Kidney (tissue), 14 donors: ENCODE measurements around the gene BTNL9. TPM values are rescaled to one million over a fixed set of nuclear protein-coding genes. Genes with fewer than 3 reads are reported as not detected.

ENCODE experiments used
- DNase-seq, 5 donors: peaks; one replicate each; pipeline ENCODE4 v3.0.0-alpha.2; 2013 to 2020
- FAIRE-seq: peaks from 2 replicates; lab custom pipeline; 2012; peaks lifted over from hg19 to GRCh38; lab: Jason Lieb, UNC
- H3K27ac ChIP-seq, 2 donors: one replicate each; pipeline ENCODE4 v1.7.0; 2013; ENCODE audit warnings: low read depth in 2 of 2, low read length in 2 of 2, inconsistent platforms in 1 of 2
- H3K27me3 ChIP-seq: one replicate; pipeline ENCODE4 v1.7.1; 2013; ENCODE audit warnings: low read length, inconsistent platforms; ENCODE audit not compliant: control insufficient read depth, insufficient read depth
- H3K36me3 ChIP-seq, 3 donors: one replicate each; pipeline versions ENCODE4 v1.7.0 to v1.7.1; 2013; ENCODE audit warnings: low read length in 3 of 3, control low read depth in 1 of 3, inconsistent platforms in 1 of 3; ENCODE audit not compliant: insufficient read depth in 3 of 3, control insufficient read depth in 2 of 3
- H3K4me1 ChIP-seq, 3 donors: one replicate each; pipeline versions ENCODE4 v1.7.0 to v1.7.1; 2013; ENCODE audit warnings: low read length in 3 of 3, inconsistent platforms in 1 of 3, low read depth in 1 of 3; ENCODE audit not compliant: control insufficient read depth in 2 of 3, insufficient read depth in 2 of 3
- H3K4me3 ChIP-seq, 3 donors: one replicate each; pipeline versions ENCODE4 v1.7.0 to v1.8.1; 2013; ENCODE audit warnings: low read length in 3 of 3, control low read depth in 1 of 3, inconsistent platforms in 1 of 3
- H3K9ac ChIP-seq, 3 donors: one replicate each; pipeline versions ENCODE4 v1.7.0 to v1.7.1; 2013; ENCODE audit warnings: low read length in 3 of 3, control low read depth in 1 of 3, inconsistent platforms in 1 of 3
- H3K9me3 ChIP-seq, 3 donors: one replicate each; pipeline versions ENCODE4 v1.7.0 to v1.7.1; 2013; ENCODE audit warnings: low read length in 3 of 3, control low read depth in 1 of 3, inconsistent platforms in 1 of 3; ENCODE audit not compliant: control insufficient read depth in 2 of 3, insufficient read depth in 1 of 3
- CTCF ChIP-seq: IDR thresholded peaks from 3 replicates; pipeline ENCODE4 v1.5.1; 2012; ENCODE audit warnings: mild to moderate bottlenecking, moderate library complexity, borderline replicate concordance; ENCODE audit not compliant: insufficient read depth; ENCODE audit errors: extremely low read depth
- intact Hi-C: fragments of 100-400 bp; cut with DNase I; formaldehyde crosslinking; loops from one replicate; pipeline ENCODE4 v1.11.1; 2022
- polyA plus RNA-seq: library from polyadenylated mRNA; stranded (reverse); fragments of 350-450 nt; fragmentation: Illumina TruSeq; extraction: RNeasy Lipid Tissue Mini Kit (QIAGEN cat#74804); gene quantifications from one replicate; pipeline ENCODE4 v1.2.3, GENCODE V29; 2014; ENCODE audit warnings: low read depth, low replicate concordance; ENCODE audit not compliant: insufficient read depth
- total RNA-seq: library from RNA; stranded (reverse); fragmentation: NEBNext Ultra II Directional; extraction: Animal tissue kit (Norgen Biotek cat#: 25700); gene quantifications from one replicate; pipeline ENCODE4 v1.2.1, GENCODE V29; 2021
- donor health status: control.
- donor health status: control.
- donor health status: control.
- donor health status: control.
- donor health status: control.
- donor health status: DM: yes; HTN: yes; CAD: no.
- donor health status: Normal renal cell carcinoma (clear cell type).

BTNL9 gene
- total and polyA plus RNA-seq, 2 donors from 2014 or later = 8.6 to 11.9 TPM

GRCh38 chr5:181043285-181044092, 3.4 kb downstream of the BTNL9 start:
- Histone ChIP-seq H3K27ac (peak overlapping the region in 1 of 2 donors; percentile 32), H3K36me3 (no peaks in the 10 kb centered on the region), H3K9ac (no peak overlapping the region), H3K27me3 (no peaks in the 10 kb centered on the region), H3K9me3 (no peaks in the 10 kb centered on the region), H3K4me1 (peaks cover 0 to 5% (median 0%) of the 10 kb centered on the region in 3 donors), H3K4me3 (no peak overlapping the region)
- TF ChIP-seq CTCF = no peak
- FAIRE-seq = no peak
- intact Hi-C loops = no loop called here
- DNase-seq = no peak

GRCh38 chr5:181044093-181044599, 4.1 kb downstream of the BTNL9 start:
- H3K27ac ChIP-seq = peak overlapping the region; percentile 32 to 74

GRCh38 chr5:181044662-181045305, 4.7 kb downstream of the BTNL9 start:
- Histone ChIP-seq H3K36me3 (no peaks in the 10 kb centered on the region), H3K9me3 (no peaks in the 10 kb centered on the region), H3K4me1 (peaks cover 0 to 5% (median 0%) of the 10 kb centered on the region in 3 donors), H3K27me3 (no peaks in the 10 kb centered on the region), H3K4me3 (no peak overlapping the region), H3K27ac (peak overlapping the region; percentile 57 to 74), H3K9ac (no peak overlapping the region)
- intact Hi-C loops = no loop called here
- DNase-seq (no peak), FAIRE-seq (no peak)
- no peak for TF ChIP-seq CTCF

More at GRCh38 chr5:181044093-181044599, 4.1 kb downstream of the BTNL9 start:
- Histone ChIP-seq H3K9me3 (no peaks in the 10 kb centered on the region), H3K4me3 (no peak overlapping the region), H3K9ac (no peak overlapping the region), H3K36me3 (no peaks in the 10 kb centered on the region), H3K4me1 (peaks cover 0 to 5% (median 0%) of the 10 kb centered on the region in 3 donors), H3K27me3 (no peaks in the 10 kb centered on the region)
- FAIRE-seq = no peak
- DNase-seq = no peak
- intact Hi-C loops = no loop called here
- no peak for TF ChIP-seq CTCF
